Astrocyte (in vitro differentiated cells and primary cell): ENCODE results near the gene ABHD17C. TPM values are rescaled to one million over a fixed set of nuclear protein-coding genes. Genes with fewer than 3 reads are reported as not detected.

ENCODE experiments used
- DNase-seq: peaks from one replicate; pipeline ENCODE4 v3.0.0-alpha.2; 2010; ENCODE audit warnings: low read depth
- FAIRE-seq: peaks from 2 replicates; lab custom pipeline; 2011; peaks lifted over from hg19 to GRCh38; lab: Jason Lieb, UNC
- H2AFZ ChIP-seq: 2 replicates; pipeline ENCODE4 v1.6.0; 2012; ENCODE audit warnings: low read depth, low read length, inconsistent platforms
- H3K27ac ChIP-seq: 2 replicates; pipeline ENCODE4 v1.5.1; 2011; ENCODE audit warnings: low read depth, low read length, inconsistent platforms
- H3K27me3 ChIP-seq: 2 replicates; pipeline ENCODE4 v1.6.0; 2011; ENCODE audit warnings: low read length, inconsistent platforms; ENCODE audit not compliant: insufficient read depth
- H3K36me3 ChIP-seq: 2 replicates; pipeline ENCODE4 v1.5.1; 2011; ENCODE audit warnings: low read length, inconsistent platforms; ENCODE audit not compliant: insufficient read depth
- H3K4me1 ChIP-seq: 2 replicates; pipeline ENCODE4 v1.5.1; 2011; ENCODE audit warnings: low read length, inconsistent platforms; ENCODE audit not compliant: insufficient read depth
- H3K4me2 ChIP-seq: 2 replicates; pipeline ENCODE4 v1.6.0; 2012; ENCODE audit warnings: low read length, inconsistent platforms
- H3K4me3 ChIP-seq: 2 replicates; pipeline ENCODE4 v1.5.1; 2011; ENCODE audit warnings: low read depth, mild to moderate bottlenecking, low read length, inconsistent platforms; ENCODE audit not compliant: insufficient read depth
- H3K79me2 ChIP-seq: 2 replicates; pipeline ENCODE4 v1.6.0; 2012; ENCODE audit warnings: mild to moderate bottlenecking, low read length, inconsistent platforms; ENCODE audit not compliant: insufficient read depth
- H3K9ac ChIP-seq: 2 replicates; pipeline ENCODE4 v1.6.0; 2012; ENCODE audit warnings: mild to moderate bottlenecking, low read length, inconsistent platforms
- H3K9me3 ChIP-seq: 2 replicates; pipeline ENCODE4 v1.5.1; 2012; ENCODE audit warnings: low read depth, mild to moderate bottlenecking, low read length, inconsistent platforms; ENCODE audit not compliant: insufficient read depth
- H4K20me1 ChIP-seq: 2 replicates; pipeline ENCODE4 v1.6.0; 2012; ENCODE audit warnings: low read length, inconsistent platforms; ENCODE audit not compliant: insufficient read depth
- H3K27ac Mint-ChIP-seq: one replicate; pipeline ENCODE4 v1.8.0; 2021; ENCODE audit warnings: mild to moderate bottlenecking, mixed read lengths; ENCODE audit not compliant: unreplicated experiment
- H3K27me3 Mint-ChIP-seq: one replicate; pipeline ENCODE4 v1.8.0; 2021; ENCODE audit warnings: low read depth, mixed read lengths; ENCODE audit not compliant: unreplicated experiment
- H3K36me3 Mint-ChIP-seq: one replicate; pipeline ENCODE4 v1.8.0; 2021; ENCODE audit warnings: low read depth, mixed read lengths; ENCODE audit not compliant: unreplicated experiment
- H3K4me1 Mint-ChIP-seq: one replicate; pipeline ENCODE4 v1.8.0; 2021; ENCODE audit warnings: low read depth, mixed read lengths; ENCODE audit not compliant: unreplicated experiment
- H3K4me3 Mint-ChIP-seq: one replicate; pipeline ENCODE4 v1.8.0; 2021; ENCODE audit warnings: mild to moderate bottlenecking, moderate library complexity, mixed read lengths; ENCODE audit not compliant: unreplicated experiment
- H3K9me3 Mint-ChIP-seq: one replicate; pipeline ENCODE4 v1.8.0; 2021; ENCODE audit warnings: mild to moderate bottlenecking, mixed read lengths; ENCODE audit not compliant: unreplicated experiment
- EZH2 ChIP-seq: IDR thresholded peaks from 2 replicates; pipeline ENCODE4 v1.6.1; 2012; ENCODE audit warnings: mild to moderate bottlenecking, low read length, inconsistent platforms; ENCODE audit not compliant: insufficient read depth
- total RNA-seq: library from RNA; stranded (reverse); gene quantifications from 2 replicates; pipeline ENCODE4 v1.2.1, GENCODE V29; 2021
- TF ChIP-seq, protein P1 (sequence below): IDR thresholded peaks from 2 replicates; pipeline ENCODE4 v1.5.1; 2011; ENCODE audit warnings: low read depth, mild to moderate bottlenecking, inconsistent platforms, low read length, moderate library complexity; ENCODE audit not compliant: insufficient read depth

The ABHD17C gene
- total RNA-seq, 1 donor from 2014 or later = 10.2 TPM

DNA sequence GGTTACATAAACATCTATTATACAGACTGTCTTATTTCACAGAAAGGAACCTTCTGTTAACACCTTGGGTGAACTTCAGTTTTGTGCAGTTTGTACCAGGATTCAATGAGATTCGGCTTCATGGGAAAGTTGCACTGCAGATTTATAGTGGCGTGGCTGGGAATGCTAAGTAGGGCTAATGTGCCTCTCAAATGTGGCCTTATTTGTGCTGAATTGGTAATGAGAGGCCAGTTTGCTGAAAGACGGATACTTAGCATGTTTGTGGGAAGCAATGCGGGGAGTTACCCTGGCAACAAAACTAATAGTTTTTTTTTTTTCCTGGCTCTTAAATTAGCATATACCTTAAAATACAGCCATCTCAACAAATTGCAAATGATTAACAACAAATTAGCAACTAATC lies 55.5 kb downstream of the ABHD17C start:
- H3K9me3 Mint-ChIP-seq = peaks cover 2% of the 10 kb centered on the region
- Histone ChIP-seq H3K4me2 (no peak overlapping the region), H3K4me1 (no peaks in the 10 kb centered on the region), H3K9me3 (no peaks in the 10 kb centered on the region), H3K79me2 (peaks cover 24% of the 10 kb centered on the region), H3K27me3 (no peaks in the 10 kb centered on the region), H3K9ac (no peak overlapping the region), H3K27ac (no peak overlapping the region), H4K20me1 (peaks cover 13% of the 10 kb centered on the region), H2AFZ (no peak overlapping the region), H3K36me3 (no peaks in the 10 kb centered on the region), H3K4me3 (no peak overlapping the region)
- DNase-seq (peak; percentile 59), FAIRE-seq (no peak)
- no peaks in the 10 kb centered on the region for H3K27me3 Mint-ChIP-seq
- H3K4me3 Mint-ChIP-seq = no peak overlapping the region
- H3K36me3 Mint-ChIP-seq = peaks cover 3% of the 10 kb centered on the region
- no peak overlapping the region for H3K27ac Mint-ChIP-seq
- no peaks in the 10 kb centered on the region for H3K4me1 Mint-ChIP-seq
- no peak for TF ChIP-seq EZH2
- TF ChIP-seq, protein P1, sequence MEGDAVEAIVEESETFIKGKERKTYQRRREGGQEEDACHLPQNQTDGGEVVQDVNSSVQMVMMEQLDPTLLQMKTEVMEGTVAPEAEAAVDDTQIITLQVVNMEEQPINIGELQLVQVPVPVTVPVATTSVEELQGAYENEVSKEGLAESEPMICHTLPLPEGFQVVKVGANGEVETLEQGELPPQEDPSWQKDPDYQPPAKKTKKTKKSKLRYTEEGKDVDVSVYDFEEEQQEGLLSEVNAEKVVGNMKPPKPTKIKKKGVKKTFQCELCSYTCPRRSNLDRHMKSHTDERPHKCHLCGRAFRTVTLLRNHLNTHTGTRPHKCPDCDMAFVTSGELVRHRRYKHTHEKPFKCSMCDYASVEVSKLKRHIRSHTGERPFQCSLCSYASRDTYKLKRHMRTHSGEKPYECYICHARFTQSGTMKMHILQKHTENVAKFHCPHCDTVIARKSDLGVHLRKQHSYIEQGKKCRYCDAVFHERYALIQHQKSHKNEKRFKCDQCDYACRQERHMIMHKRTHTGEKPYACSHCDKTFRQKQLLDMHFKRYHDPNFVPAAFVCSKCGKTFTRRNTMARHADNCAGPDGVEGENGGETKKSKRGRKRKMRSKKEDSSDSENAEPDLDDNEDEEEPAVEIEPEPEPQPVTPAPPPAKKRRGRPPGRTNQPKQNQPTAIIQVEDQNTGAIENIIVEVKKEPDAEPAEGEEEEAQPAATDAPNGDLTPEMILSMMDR = no peak

DNA sequence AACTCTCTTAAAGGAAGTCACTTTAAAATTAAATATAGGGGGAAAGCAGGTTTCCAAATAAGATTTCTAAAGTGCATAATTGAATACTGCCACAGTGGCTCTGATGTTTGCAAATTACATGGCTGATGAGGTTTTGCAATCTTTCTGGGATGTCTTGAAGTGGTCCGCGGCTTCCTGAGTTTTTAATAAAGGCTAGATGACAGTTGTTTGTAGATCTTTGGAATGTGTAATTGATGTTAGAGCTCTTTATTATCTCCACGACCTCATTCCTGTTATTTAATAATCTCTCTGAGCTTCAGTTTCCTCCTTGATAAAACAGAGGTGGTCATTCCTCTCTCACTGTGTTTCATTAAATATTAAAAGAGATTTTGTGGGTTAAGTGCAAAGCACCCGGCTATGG lies 57.1 kb downstream of the ABHD17C start:
- Histone ChIP-seq H2AFZ (no peak overlapping the region), H3K36me3 (no peaks in the 10 kb centered on the region), H3K4me3 (no peak overlapping the region), H3K27ac (no peak overlapping the region), H3K9ac (no peak overlapping the region), H3K27me3 (no peaks in the 10 kb centered on the region), H3K79me2 (peaks cover 11% of the 10 kb centered on the region), H3K4me2 (no peak overlapping the region), H3K9me3 (no peaks in the 10 kb centered on the region), H3K4me1 (no peaks in the 10 kb centered on the region), H4K20me1 (peaks cover 8% of the 10 kb centered on the region)
- TF ChIP-seq, protein P1 = no peak
- no peak for TF ChIP-seq EZH2
- H3K27me3 Mint-ChIP-seq = no peaks in the 10 kb centered on the region
- H3K36me3 Mint-ChIP-seq = peaks cover 3% of the 10 kb centered on the region
- H3K4me3 Mint-ChIP-seq = no peak overlapping the region
- FAIRE-seq = no peak
- H3K4me1 Mint-ChIP-seq = no peaks in the 10 kb centered on the region
- H3K9me3 Mint-ChIP-seq = peaks cover 2% of the 10 kb centered on the region
- no peak for DNase-seq
- no peak overlapping the region for H3K27ac Mint-ChIP-seq

DNA sequence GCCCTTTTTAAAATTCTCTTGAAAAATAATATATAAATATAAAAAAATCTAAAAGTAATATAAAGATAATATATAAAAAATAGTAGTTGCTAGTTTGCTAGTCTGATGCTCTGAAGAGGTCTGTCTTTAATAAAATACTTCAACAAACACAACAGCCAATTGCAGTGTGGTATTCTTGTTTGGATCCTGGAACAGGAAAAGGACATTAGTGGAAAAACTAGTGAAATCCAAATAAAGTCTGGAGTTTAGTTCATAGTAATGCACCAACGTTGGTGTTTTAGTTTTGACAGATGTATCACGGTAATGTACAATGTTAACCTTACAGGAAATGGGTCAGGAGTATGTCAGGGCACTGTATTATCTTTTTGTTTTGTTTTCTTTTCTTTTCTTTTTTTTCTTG lies 58.1 kb downstream of the ABHD17C start:
- H3K4me1 Mint-ChIP-seq = no peaks in the 10 kb centered on the region
- Histone ChIP-seq H3K4me2 (no peak overlapping the region), H3K27ac (no peak overlapping the region), H3K27me3 (no peaks in the 10 kb centered on the region), H4K20me1 (peaks cover 4% of the 10 kb centered on the region), H3K9me3 (no peaks in the 10 kb centered on the region), H3K36me3 (no peaks in the 10 kb centered on the region), H2AFZ (no peak overlapping the region), H3K79me2 (peaks cover 2% of the 10 kb centered on the region), H3K4me3 (no peak overlapping the region), H3K4me1 (no peaks in the 10 kb centered on the region), H3K9ac (no peak overlapping the region)
- H3K9me3 Mint-ChIP-seq = peaks cover 2% of the 10 kb centered on the region
- no peak for FAIRE-seq
- H3K27me3 Mint-ChIP-seq = no peaks in the 10 kb centered on the region
- TF ChIP-seq, protein P1 = no peak
- no peak for TF ChIP-seq EZH2
- no peak overlapping the region for H3K4me3 Mint-ChIP-seq
- no peak for DNase-seq
- no peak overlapping the region for H3K27ac Mint-ChIP-seq
- H3K36me3 Mint-ChIP-seq = peaks cover 3% of the 10 kb centered on the region
